ENCODE measurements around the gene PARP8.

PARP8 gene

GRCh38 chr5:50887889-50888633 lies 221.6 kb downstream of the PARP8 start:
- in situ Hi-C loops (cut with MboI; ENCODE audit: low sequenced_read_pairs): no loop called here

- in situ Hi-C loops (cut with MboI; ENCODE audit: low sequenced_read_pairs): no loop called here
Measured at GRCh38 chr5:50888751-50889150, 222.3 kb downstream of the PARP8 start.

- in situ Hi-C loops (cut with MboI; ENCODE audit: low sequenced_read_pairs): no loop called here
Measured at GRCh38 chr5:50889790-50890189, 223.4 kb downstream of the PARP8 start.

Data from HL-60/S4 treated with retinoic acid at 250 ng/mL for 4 days and 3 days (cell line).